GM21529 (cell line): ENCODE results near the gene STIM1.

ENCODE experiments used
- ATAC-seq: cut with Tn5 transposase; IDR thresholded peaks from one replicate; pipeline ENCODE4 v1.9.1; 2021; ENCODE audit not compliant: unreplicated experiment

Gene STIM1

GRCh38 chr11:3944198-3944597 is 88.7 kb downstream of the STIM1 start:
- no peak for ATAC-seq

GRCh38 chr11:3946455-3947017 is 91.1 kb downstream of the STIM1 start:
- no peak for ATAC-seq

DNA sequence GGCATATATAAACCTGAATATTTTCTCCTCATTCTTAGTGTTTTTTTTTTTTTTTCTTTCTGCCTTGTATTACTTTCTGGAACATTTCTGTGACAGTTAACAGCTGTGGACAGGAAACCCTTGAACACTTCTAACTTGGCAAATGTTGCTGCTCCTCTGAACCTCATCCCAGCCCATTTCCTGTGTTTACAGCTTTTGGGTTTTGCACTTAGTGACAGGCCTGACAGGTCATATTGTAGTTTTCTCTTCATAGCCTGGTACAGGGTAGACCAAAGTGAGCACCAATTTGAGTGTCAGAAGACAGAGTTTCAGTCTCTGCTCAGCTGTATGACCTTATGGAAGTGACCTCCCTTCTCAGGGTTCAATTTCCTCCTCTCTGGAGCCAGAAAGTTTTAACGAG is 91.6 kb downstream of the STIM1 start:
- ATAC-seq, result peak; percentile 79

- ATAC-seq, result peak; percentile 61
Observed at GRCh38 chr11:3949125-3949524, 93.7 kb downstream of the STIM1 start.

DNA sequence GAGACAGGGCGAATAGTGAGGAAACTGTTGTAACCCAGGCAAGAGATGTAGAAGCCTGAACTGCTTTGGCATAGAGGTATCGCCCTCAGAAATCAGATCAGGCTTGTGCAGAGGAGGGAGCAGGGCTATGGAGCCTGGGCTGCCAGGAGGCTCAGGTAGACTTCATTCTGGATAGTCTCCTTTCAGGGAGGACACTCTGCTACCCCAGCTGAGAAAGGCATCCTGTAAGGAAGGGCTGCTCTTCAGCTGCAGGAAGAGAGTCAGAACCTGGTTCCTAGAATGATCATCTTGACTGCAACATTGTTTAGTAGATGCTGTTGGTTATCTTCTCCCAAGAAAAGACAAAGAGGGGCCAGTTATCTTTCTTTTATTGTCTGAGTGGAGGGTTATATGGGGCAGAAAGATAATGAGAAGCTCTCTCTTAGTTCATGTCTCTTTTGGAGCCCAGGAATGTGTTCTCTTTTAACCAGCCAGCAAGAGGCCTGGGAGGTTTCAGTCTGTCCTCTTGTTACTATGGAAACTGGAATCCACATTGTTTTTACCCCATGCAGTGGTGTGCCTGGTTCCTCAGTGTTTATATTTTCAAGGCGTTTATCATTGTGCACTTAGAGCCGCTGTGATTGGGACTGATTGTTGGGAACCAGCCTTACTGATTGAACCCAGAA is 95.7 kb downstream of the STIM1 start:
- no peak for ATAC-seq

DNA sequence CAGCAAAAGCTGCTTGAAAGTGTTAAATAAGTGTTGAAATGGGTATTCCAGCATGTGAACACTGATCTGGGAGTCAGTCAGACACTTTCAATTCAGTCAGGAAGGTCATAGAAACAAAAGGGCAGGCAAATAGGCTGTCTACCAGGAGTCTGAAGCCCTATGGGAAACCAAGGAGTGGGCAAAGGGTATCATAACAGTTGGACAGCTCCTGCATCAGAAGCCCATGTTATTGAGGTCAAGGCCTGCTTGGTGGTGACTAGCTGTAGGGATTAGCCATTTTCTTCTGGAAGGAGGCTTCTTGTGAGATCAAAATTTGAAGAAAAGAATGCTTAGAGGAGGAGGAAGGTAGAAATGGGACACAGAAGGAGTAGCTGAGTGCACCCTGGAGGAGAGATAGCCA is 97.3 kb downstream of the STIM1 start:
- ATAC-seq, result no peak

- ATAC-seq, result no peak
Observed at GRCh38 chr11:3953327-3953726, 97.9 kb downstream of the STIM1 start.

- ATAC-seq, result no peak
Observed at GRCh38 chr11:3954448-3955298, 99.2 kb downstream of the STIM1 start.

DNA sequence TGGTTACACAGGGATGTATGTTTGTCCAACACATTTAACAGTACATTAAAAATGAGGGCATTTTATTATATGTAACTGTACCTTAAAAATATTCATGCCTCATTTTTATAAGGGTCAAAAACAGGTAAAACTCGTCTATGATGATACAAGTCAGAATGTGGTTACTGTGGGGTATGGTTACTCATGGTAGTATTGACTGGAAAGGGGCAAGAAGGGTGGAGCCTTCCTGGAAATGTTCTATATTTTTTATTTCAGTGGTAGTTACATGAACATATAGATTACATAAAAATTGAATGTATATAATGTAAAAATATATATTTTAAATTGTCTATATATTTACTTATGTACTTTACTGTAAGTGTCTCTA is 99.8 kb downstream of the STIM1 start:
- no peak for ATAC-seq

DNA sequence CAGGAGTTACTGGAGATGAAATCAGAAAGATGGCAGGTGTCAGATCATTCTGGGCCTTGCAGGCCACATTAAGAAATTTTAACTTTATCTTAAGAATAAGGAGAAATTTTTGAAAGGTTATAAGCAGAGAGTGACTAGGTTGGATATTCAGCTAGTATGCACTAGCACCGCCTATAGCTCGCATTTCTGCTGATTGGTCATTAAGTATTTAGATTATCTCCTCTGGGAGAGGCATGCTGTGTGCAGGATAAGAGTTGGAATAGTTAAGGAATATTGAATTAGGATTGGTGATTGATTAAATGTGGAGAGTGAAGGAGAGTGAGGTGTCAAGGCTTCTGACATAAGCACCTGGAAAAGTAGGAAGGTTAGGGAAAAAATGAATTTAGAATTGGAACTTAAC is 100.6 kb downstream of the STIM1 start:
- no peak for ATAC-seq

GRCh38 chr11:3956748-3957147 is 101.3 kb downstream of the STIM1 start:
- ATAC-seq, result no peak

GRCh38 chr11:3957437-3957836 is 102.0 kb downstream of the STIM1 start:
- no peak for ATAC-seq

DNA sequence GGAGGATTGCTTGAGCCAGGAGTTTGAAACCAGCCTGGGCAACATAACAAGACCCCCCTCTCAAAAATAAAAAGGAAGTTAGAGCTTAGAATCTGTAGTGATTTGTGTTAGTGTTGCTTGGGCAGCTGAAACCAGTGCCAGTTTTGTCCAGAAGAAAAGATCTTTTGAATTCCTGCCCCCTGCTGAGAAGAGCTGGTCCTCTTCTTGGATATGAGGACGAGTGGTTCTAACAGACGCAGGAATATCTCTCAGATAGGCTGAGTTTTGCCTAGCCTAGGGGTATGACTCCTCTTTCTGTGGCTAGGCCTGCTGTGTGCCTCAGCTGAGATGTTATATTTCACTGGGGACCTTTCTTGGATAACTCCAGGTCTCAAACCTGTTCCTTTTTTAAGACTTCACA is 102.8 kb downstream of the STIM1 start:
- ATAC-seq, result no peak

- ATAC-seq, result no peak
Observed at GRCh38 chr11:3959015-3959902, 103.8 kb downstream of the STIM1 start.

GRCh38 chr11:3959903-3960265 is 104.4 kb downstream of the STIM1 start:
- no peak for ATAC-seq

DNA sequence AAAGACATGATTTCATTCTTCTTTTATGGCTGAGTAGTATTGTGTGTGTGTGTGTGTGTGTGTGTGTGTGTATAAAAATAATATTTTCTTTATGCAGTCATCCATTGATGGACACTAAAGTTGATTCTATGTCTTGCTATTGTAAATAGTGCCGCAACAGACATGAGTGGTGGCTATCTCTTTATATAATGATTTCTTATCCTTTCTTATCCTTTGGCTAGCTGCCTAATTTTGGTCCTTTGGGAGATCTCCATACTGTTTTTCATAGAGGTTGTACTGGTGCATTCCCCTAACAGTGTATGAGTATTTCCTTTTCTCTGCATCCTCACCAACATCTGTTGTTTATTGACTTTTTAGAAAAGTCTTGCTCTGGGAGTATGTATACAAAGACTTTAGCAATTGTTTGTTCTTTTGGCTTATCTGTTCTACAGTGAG is 107.0 kb downstream of the STIM1 start:
- ATAC-seq, result no peak

- ATAC-seq, result no peak
Observed at GRCh38 chr11:3964056-3964455, 108.6 kb downstream of the STIM1 start.

- no peak for ATAC-seq
Observed at GRCh38 chr11:3964935-3965604, 109.6 kb downstream of the STIM1 start.

GRCh38 chr11:3967695-3968094 is 112.2 kb downstream of the STIM1 start:
- ATAC-seq, result no peak

GRCh38 chr11:3969200-3969599 is 113.7 kb downstream of the STIM1 start:
- ATAC-seq, result no peak

DNA sequence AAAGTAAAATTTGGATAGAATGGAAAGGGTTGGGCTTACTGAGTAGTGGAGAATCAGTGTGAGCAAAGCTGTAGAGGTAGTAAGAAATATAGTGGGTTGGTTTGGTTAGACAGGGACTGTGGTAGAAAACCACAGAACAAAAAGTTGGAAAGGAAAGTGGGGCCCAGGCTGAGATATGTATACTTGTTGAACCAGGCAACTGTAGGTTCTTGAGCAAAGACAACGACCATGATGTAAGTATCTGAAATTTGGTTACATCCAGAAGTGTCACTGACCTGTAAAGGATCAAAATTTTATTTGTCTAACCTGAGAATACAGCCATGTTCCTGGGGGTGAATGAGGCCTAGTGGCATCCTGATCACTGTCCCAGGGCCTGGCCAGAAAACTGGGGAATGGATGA is 114.1 kb downstream of the STIM1 start:
- ATAC-seq, result no peak
